Raji (cell line): ENCODE measurements around the gene PLA2R1.

Experiments
- POLR2A ChIP-seq: IDR thresholded peaks from 2 replicates; pipeline ENCODE4 v1.6.1; 2011; ENCODE audit warnings: low read depth, low read length, control low read depth; ENCODE audit not compliant: insufficient read depth

The PLA2R1 gene

GRCh38 chr2:159985656-159986055 lies 76.8 kb downstream of the PLA2R1 start:
- TF ChIP-seq POLR2A, result no peak

- no peak for TF ChIP-seq POLR2A
Measured at GRCh38 chr2:159984034-159984433, 78.4 kb downstream of the PLA2R1 start.

GRCh38 chr2:159982842-159983785 lies 79.3 kb downstream of the PLA2R1 start:
- TF ChIP-seq POLR2A, result no peak

GRCh38 chr2:159982270-159982669 lies 80.1 kb downstream of the PLA2R1 start:
- TF ChIP-seq POLR2A, result no peak

- TF ChIP-seq POLR2A, result no peak
Measured at GRCh38 chr2:159976527-159977160, 85.8 kb downstream of the PLA2R1 start.

- TF ChIP-seq POLR2A, result no peak
Measured at GRCh38 chr2:159973325-159973724, 89.1 kb downstream of the PLA2R1 start.

- no peak for TF ChIP-seq POLR2A
Measured at GRCh38 chr2:159971365-159972152, 90.9 kb downstream of the PLA2R1 start.

GRCh38 chr2:159968279-159968900 lies 94.0 kb downstream of the PLA2R1 start:
- no peak for TF ChIP-seq POLR2A

- no peak for TF ChIP-seq POLR2A
Measured at GRCh38 chr2:159963700-159964099, 98.7 kb downstream of the PLA2R1 start.

- no peak for TF ChIP-seq POLR2A
Measured at GRCh38 chr2:159961451-159961850, 101.0 kb downstream of the PLA2R1 start.

GRCh38 chr2:159961037-159961436 lies 101.4 kb downstream of the PLA2R1 start:
- no peak for TF ChIP-seq POLR2A

GRCh38 chr2:159960414-159960813 lies 102.0 kb downstream of the PLA2R1 start:
- TF ChIP-seq POLR2A, result no peak

- no peak for TF ChIP-seq POLR2A
Measured at GRCh38 chr2:159959136-159959535, 103.3 kb downstream of the PLA2R1 start.

- no peak for TF ChIP-seq POLR2A
Measured at GRCh38 chr2:159953136-159953823, 109.1 kb downstream of the PLA2R1 start.
